GM18870 (cell line): ENCODE measurements around the gene PSME3IP1.
A peak's percentile ranks its signal among the peaks of the same experiment; 100 is the strongest.
"Not testable (repeated sequence)": the region's sequence is repeated elsewhere in the genome, so short reads cannot be mapped to it uniquely, and the experiment has no call there.

ENCODE experiments used
- ATAC-seq: cut with Tn5 transposase; IDR thresholded peaks from one replicate; pipeline ENCODE4 v1.9.1; 2021; ENCODE audit warnings: moderate library complexity; ENCODE audit not compliant: unreplicated experiment

The PSME3IP1 gene

GRCh38 chr16:57185945-57186871 is at the start of gene PSME3IP1, which contains the start of gene RSPRY1:
Gene PSME3IP1, minus strand, starts transcription at chr16:57186039. Its CDS starts 12,185 bp downstream, at chr16:57173854.
Gene RSPRY1, plus strand, starts transcription at chr16:57186329. Its CDS starts 18,330 bp downstream, at chr16:57204659.
- peak; percentile 87 for ATAC-seq

- no peak for ATAC-seq
Observed at GRCh38 chr16:57235128-57236021, 49.5 kb upstream of the PSME3IP1 start.

GRCh38 chr16:57234707-57235092 is 48.9 kb upstream of the PSME3IP1 start:
- no peak for ATAC-seq

- no peak for ATAC-seq
Observed at GRCh38 chr16:57233944-57234706, 48.3 kb upstream of the PSME3IP1 start.

GRCh38 chr16:57231821-57232350 is 46.0 kb upstream of the PSME3IP1 start:
- no peak for ATAC-seq

- ATAC-seq = no peak
Observed at GRCh38 chr16:57229079-57229478, 43.2 kb upstream of the PSME3IP1 start.

- ATAC-seq = no peak
Observed at GRCh38 chr16:57226701-57227621, 41.1 kb upstream of the PSME3IP1 start.

GRCh38 chr16:57225978-57226377 is 40.1 kb upstream of the PSME3IP1 start:
- ATAC-seq = no peak

GRCh38 chr16:57224651-57225335 is 39.0 kb upstream of the PSME3IP1 start:
- ATAC-seq = no peak

- no peak for ATAC-seq
Observed at GRCh38 chr16:57223057-57223456, 37.2 kb upstream of the PSME3IP1 start.

- ATAC-seq = no peak
Observed at GRCh38 chr16:57216968-57217367, 31.1 kb upstream of the PSME3IP1 start.

- no peak for ATAC-seq
Observed at GRCh38 chr16:57213462-57213861, 27.6 kb upstream of the PSME3IP1 start.

- no peak for ATAC-seq
Observed at GRCh38 chr16:57209780-57210179, 23.9 kb upstream of the PSME3IP1 start.

- ATAC-seq = no peak
Observed at GRCh38 chr16:57208926-57209325, 23.1 kb upstream of the PSME3IP1 start.

GRCh38 chr16:57204675-57205074 is 18.8 kb upstream of the PSME3IP1 start:
- no peak for ATAC-seq

- no peak for ATAC-seq
Observed at GRCh38 chr16:57203451-57203850, 17.6 kb upstream of the PSME3IP1 start.

- no peak for ATAC-seq
Observed at GRCh38 chr16:57202095-57202886, 16.5 kb upstream of the PSME3IP1 start.

- ATAC-seq = not testable (repeated sequence)
Observed at GRCh38 chr16:57200926-57201325, 15.1 kb upstream of the PSME3IP1 start.
